H1 (cell line): ENCODE results near the gene BEST3. TPM values are rescaled to one million over a fixed set of nuclear protein-coding genes. Genes with fewer than 3 reads are reported as not detected.

Source experiments
- JUN ChIP-seq: IDR thresholded peaks from 2 replicates; pipeline ENCODE4 v1.6.1; 2011; ENCODE audit warnings: low read depth, mild to moderate bottlenecking, improper control_type of control experiment, low read length
- POLR2AphosphoS5 ChIP-seq: IDR thresholded peaks from 2 replicates; pipeline ENCODE4 v1.6.1; 2011; ENCODE audit warnings: low read depth, low read length
- RAD21 ChIP-seq, 2 experiments: IDR thresholded peaks in 1 of 2; conservative IDR thresholded peaks in 1 of 2; 2 replicates each; pipeline ENCODE4 v1.6.1; 2011; ENCODE audit warnings: low read depth in 2 of 2, low read length in 2 of 2, improper control_type of control experiment in 1 of 2, inconsistent platforms in 1 of 2, mild to moderate bottlenecking in 1 of 2, moderate library complexity in 1 of 2
- RFX5 ChIP-seq: IDR thresholded peaks from 2 replicates; pipeline ENCODE4 v1.6.1; 2011; ENCODE audit warnings: low read depth, low read length, improper control_type of control experiment, borderline replicate concordance
- polyA plus RNA-seq, 7 experiments: library from polyadenylated mRNA; depleted of rRNA in 3 of 7; stranded (reverse) in 5 of 7; unstranded in 2 of 7; fragments of >200 nt in 5 of 7; fragments of 200-250 nt in 2 of 7; gene quantifications; 1 replicate in 5 of 7; 2 replicates in 1 of 7; 4 replicates in 1 of 7; pipeline versions ENCODE4 v1.2.1 to v1.2.3, GENCODE V29; 2011 to 2013; ENCODE audit warnings: missing spikeins in 2 of 7, mixed read lengths in 2 of 7
- total RNA-seq: library from RNA; stranded (reverse); fragmentation: NEBNext Ultra II Directional; extraction: Animal tissue kit (Norgen Biotek cat#: 25700); gene quantifications from 2 replicates; pipeline ENCODE4 v1.2.1, GENCODE V29; 2021
- TF ChIP-seq, protein P1 (sequence below), 3 experiments: IDR thresholded peaks; 1 replicate in 2 of 3; 2 replicates in 1 of 3; pipeline versions ENCODE4 v1.5.1 to v1.6.1; 2011; ENCODE audit warnings: low read length in 3 of 3, mild to moderate bottlenecking in 3 of 3, inconsistent platforms in 2 of 3, low read depth in 1 of 3, moderate library complexity in 1 of 3; ENCODE audit not compliant: insufficient read depth in 1 of 3; ENCODE audit errors: control extremely low read depth in 1 of 3
- TF ChIP-seq, protein P2 (sequence below): IDR thresholded peaks from 2 replicates; pipeline ENCODE4 v1.6.1; 2012; ENCODE audit warnings: inconsistent platforms

The BEST3 gene
- total and polyA plus RNA-seq, 2 of the 8 experiments (the other 6 are each of a cell fraction or from before 2014, with no cell fraction given), result 0.17 TPM; not detected in 1

DNA sequence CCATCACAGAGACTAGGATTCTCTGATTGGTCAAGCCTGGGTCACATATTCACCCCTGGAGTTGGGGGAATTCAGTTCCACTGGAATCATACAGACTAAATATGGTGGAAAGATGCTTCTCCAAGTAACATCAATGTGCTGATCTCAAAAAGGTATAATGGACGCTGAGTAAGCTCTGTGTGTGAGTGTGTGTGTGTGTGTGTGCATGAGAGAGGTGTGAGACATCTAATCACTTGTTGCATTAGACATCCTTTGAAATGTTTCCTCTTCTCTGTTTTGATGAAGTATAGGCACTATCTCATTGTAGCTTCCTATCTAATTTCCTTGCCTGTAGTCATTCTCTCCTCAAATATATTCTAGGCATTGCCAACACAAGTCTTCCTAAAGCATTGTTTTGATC lies 34.5 kb upstream of the BEST3 start (continued):
- TF ChIP-seq, protein P1, sequence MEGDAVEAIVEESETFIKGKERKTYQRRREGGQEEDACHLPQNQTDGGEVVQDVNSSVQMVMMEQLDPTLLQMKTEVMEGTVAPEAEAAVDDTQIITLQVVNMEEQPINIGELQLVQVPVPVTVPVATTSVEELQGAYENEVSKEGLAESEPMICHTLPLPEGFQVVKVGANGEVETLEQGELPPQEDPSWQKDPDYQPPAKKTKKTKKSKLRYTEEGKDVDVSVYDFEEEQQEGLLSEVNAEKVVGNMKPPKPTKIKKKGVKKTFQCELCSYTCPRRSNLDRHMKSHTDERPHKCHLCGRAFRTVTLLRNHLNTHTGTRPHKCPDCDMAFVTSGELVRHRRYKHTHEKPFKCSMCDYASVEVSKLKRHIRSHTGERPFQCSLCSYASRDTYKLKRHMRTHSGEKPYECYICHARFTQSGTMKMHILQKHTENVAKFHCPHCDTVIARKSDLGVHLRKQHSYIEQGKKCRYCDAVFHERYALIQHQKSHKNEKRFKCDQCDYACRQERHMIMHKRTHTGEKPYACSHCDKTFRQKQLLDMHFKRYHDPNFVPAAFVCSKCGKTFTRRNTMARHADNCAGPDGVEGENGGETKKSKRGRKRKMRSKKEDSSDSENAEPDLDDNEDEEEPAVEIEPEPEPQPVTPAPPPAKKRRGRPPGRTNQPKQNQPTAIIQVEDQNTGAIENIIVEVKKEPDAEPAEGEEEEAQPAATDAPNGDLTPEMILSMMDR (IDR thresholded peaks at IDR 0.05; ENCODE audit: control extremely low read depth in 1 of 3, insufficient read depth in 1 of 3, low read depth in 1 of 3, low read length in 3 of 3), result no peak
- no peak for TF ChIP-seq JUN
- TF ChIP-seq RFX5, result no peak
- no peak for TF ChIP-seq POLR2AphosphoS5
- TF ChIP-seq, protein P2, sequence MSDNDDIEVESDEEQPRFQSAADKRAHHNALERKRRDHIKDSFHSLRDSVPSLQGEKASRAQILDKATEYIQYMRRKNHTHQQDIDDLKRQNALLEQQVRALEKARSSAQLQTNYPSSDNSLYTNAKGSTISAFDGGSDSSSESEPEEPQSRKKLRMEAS, result no peak
- TF ChIP-seq RAD21 (IDR thresholded peaks at IDR 0.05 in 1 of 2, conservative IDR thresholded peaks at IDR 0.05 in 1 of 2; ENCODE audit: low read depth in 2 of 2, low read length in 2 of 2), result no peak
